COR-L47 (cell line): ENCODE data around the gene HYDIN.
"Not testable (repeated sequence)": the region's sequence is repeated elsewhere in the genome, so short reads cannot be mapped to it uniquely, and the experiment has no call there.

Experiments
- DNase-seq: peaks from one replicate; lab custom pipeline; 2025; lab: John Stamatoyannopoulos, UW

The HYDIN gene

DNA sequence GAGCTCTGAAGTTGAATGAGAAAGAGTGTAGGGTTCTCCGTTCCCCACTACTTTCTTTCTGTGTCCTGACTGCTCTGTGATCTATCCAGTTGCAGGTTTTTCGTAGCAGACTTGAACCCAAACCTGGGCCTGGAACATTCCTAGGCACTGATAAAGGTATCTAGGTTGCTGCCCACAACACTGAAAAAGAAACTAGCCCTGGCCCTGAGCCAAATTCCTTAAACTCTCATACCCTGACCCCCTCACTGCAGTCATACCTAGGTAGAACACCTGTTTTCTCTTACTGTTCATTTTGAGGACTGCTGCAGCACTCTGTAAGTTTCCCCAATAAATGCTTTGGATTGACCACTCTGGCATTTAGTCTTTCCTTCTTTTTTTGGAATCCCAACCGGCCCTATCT lies 5.4 kb downstream of the HYDIN start:
- no peak for DNase-seq

DNA sequence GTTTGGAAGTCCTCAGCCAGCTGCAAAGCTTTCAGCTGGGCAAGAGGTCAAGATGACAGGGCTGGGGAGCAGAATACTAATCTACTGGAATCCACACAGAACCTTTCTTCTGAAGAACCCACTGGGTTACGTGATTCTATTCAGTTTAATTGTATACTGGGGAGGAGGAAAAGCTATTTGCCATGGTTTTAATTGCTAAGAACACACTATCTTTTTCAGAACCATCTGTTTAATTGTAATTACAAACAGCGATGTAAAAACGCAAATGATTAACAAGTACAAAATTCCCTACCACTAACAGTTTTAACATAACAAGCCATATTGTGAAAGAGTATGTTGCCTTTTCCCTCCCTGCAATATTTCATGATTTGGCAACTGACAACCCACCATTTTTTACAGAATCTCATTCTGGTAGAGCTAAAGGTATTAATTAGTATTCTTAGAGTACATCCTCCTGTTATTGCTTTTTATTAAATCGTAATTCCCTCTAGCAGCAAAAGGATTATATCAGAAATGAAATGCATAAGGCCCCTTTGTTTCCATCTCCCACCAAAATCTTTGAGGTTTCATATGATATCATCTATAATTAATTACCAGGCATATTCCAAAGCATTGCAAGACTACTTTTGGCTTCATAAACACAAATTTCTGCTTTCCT lies 12.1 kb downstream of the HYDIN start:
- DNase-seq, result no peak

DNA sequence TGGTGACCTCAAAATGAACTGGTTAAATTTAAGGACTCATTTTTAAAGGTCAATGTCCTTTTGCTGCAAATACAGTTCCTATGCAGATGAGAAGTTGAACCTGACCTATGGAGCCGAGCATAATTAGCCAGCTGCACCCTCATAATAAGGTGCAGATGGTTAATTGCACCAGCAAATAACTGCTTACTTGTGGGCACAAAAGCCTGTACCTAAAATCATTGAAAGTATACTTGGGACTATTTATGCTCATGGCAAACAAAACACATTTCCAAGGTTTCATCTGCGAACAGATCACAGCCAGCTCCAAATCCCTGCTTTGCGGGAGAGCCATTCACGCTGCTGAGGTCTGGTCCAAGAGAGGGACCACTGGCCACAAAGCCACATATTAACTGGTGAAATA lies 13.0 kb downstream of the HYDIN start:
- DNase-seq, result no peak

DNA sequence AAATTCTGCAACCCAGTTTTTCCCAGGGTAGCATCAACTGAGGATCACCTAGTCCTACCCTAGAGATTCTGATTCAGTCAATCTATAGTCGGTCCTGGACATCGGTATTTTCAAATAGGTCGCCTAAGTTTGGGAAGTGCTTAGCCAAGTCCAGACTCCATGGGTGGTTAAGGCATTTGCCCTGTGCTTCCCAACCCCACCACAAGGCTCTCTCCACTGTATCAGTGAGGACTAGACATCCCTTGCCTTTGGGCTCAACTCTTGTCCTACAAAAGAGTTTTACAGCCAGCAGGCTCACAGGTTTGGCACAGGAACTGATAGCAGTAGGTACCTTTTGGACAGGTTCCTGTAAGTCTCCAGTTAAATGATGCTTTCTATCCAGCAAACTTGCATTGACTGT lies 13.8 kb downstream of the HYDIN start:
- DNase-seq, result no peak

DNA sequence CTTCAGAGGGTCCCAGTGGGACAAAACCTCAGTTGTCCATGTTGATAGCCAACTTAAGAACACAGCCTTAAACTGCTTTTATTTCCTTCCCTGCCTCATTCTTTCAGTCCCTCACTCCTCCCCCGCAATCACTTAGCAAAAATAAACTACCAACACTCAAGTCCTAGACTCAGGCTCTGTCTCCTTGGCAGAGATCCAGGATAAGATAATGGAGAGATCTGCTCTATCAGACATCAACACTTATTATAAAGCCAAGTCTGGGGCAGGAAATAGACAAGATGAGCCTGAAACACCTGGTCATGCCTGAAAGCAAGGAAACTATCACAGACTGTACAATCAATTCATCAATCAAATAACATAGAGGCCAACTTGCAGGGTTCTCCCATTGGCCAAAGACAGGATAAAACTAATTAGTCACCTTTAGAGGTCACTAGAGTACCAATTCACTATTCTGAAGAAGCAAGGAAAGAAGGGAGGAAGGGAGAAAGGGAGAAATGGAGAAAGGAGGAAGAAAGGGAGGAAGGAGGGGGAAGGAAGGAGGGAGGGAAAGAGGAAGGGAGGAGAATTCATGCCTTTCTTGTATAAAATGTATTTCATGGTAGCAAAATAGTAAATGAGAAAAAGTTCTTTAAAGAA lies 15.7 kb downstream of the HYDIN start:
- no peak for DNase-seq

- DNase-seq, result no peak
Observed at GRCh38 chr16:71205482-71206131, 24.9 kb downstream of the HYDIN start.

DNA sequence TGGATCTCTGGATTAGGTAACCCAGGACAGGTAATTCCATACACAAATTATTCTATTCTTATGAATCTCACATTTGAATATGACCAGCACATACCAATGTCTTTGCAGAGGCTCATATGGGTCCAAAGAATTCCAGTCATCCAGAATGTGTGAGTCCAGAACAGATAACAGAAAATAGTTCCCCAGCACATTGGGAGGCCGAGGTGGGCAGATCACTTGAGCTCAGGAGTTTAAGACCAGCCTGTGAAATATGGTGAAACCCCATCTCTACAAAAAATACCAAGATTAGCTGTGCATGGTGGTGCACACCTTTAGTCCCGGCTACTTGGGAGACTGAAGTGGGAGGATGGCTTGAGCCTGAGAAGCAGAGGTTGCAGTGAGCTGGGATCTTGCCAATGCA lies 26.9 kb downstream of the HYDIN start:
- DNase-seq, result no peak

DNA sequence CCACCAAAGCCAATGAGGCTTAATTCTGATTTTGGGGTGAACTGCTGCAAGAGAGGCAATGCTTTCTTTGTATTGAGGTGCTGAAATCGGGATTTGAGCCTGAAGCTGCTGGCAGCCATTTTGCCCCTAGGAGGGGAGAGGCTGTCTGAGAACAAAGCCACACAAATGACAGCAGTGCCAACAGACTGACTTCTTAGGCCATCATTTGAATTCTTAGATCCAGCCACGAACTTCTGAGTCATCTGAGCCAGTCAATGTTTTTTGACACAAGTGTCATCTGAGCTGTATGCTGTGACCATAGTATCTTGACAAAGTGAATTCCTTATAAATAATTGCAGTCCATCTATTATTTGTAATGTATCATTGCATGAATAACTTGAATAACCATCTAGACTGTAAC lies 29.0 kb downstream of the HYDIN start:
- DNase-seq, result no peak

GRCh38 chr16:71201054-71201453 lies 29.5 kb downstream of the HYDIN start:
- DNase-seq, result no peak

- DNase-seq, result no peak
Observed at GRCh38 chr16:71198408-71198807, 32.1 kb downstream of the HYDIN start.

DNA sequence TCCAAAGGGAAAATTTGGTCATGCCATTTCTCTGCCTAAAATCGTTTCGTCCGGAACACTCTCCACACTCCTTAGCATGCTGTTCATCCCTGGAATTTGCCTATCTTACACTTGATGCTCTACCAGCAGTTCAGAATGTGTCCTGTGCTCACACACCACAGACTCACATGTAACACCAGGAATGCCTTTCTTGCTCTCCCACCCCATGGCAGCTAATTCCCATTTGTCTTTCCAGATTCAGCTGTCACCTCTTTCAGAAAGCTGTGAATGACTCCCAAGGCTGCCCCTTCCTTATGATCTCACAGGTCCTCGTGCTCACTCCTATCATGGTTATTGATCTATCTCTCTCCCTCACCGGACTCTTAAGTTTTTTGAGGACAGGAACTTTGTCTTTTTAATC lies 38.1 kb downstream of the HYDIN start:
- no peak for DNase-seq

GRCh38 chr16:71188956-71189712 lies 41.4 kb downstream of the HYDIN start:
- no peak for DNase-seq

- no peak for DNase-seq
Observed at GRCh38 chr16:71185347-71185746, 45.2 kb downstream of the HYDIN start.

DNA sequence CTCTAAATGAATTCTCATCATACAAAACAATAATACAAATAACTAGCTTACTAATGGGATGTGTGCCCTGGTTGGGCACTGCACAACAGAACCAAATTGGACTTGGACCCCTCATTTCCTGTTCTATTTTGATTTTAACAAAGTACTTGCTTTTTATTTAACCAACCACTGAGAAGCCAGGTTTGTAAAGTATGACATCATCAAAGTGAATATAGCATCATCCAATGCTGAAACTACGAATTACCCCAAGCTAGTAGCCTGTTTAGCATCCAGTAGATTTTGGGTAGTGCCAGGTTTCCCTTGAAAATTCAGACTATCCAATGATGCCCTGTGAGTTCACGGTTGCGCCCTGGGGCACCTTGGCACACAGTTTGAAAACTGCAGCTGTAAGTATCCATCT lies 51.0 kb downstream of the HYDIN start:
- DNase-seq, result no peak

DNA sequence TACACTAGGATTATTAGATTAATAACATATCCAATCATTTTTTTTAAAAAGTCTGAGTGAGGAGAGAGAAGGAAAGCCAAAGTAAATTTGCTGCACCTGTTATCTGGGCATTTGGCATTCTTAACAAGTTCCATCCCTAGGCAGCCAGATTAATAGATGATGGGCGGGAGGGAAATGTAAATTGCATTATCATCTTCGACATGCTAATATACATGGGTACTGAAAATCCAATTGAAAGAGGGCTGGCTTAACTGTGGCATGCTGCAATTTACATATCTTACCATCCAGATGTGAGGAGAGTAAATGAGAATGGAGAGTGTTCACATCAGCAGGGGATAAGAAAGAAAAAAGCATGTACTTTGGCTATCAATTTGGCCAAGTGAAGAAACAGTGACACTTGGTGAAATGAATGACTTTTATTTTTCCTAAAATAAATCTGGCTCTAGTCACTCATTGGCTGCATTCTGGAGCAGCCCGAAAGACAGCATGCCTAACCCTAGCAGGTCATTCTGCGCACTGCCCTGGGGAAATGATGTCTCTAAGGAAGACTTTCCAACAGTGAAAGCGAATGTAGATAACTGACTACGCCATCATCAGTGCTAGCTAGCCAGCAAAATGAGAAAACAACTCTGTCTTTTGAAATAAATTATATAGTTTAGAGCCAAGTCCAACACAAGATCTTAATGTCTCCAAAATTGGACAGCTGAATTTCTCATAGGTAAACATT lies 57.9 kb downstream of the HYDIN start:
- no peak for DNase-seq

DNA sequence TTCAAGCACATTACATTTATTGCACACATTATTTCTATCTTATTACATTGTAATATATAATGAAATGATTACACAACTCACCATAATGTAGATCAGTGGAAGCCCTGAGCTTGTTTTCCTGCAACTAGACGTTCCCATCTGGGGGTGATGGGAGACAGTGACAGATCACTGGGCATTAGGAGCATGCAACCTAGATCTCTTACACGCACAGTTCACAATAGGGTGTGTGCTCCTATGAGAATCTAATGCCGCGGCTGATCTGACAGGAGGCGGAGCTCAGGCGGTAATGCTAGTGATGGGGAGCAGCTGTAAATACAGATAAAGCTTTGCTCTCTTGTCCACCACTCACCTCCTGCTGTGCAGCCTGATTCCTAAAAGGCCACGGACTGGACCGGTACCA lies 69.5 kb downstream of the HYDIN start:
- DNase-seq, result not testable (repeated sequence)

DNA sequence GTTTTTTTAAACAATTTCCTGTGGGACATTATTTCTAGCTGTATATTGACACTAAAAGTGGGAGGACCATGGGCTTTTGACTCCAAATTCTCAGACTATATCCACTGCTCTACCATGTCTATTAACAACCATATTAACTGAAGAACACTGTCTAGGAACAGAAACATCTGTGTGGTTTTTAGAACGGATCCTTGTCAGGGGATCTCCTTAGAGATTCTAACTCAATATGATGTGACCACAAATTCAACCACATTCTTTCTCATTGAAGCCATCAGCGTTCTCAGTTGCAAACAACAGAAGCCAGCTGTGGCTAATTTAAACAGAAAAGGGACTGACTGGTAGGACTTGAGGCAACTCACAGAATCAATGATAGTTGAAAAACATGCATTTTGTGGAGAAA lies 73.2 kb downstream of the HYDIN start:
- DNase-seq, result not testable (repeated sequence)

DNA sequence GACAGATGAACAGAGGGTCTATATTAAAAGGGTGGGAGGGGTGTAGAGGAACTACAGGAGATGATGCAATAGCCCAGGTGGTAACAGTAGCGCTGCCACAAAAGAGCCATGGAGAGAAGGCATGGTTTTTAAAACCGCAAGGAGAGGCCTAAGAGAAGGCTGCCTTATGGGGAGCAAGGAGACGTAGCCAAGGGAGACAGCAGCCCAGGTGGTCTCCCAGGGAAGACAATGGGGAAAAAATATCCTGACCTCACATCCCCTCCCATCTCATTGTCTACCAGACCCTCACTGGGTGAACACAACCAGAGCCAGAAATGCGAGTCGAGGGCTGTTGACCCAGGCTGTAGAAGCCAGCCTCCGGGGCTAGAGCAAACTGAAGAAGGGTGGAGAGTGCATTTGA lies 77.2 kb downstream of the HYDIN start:
- not testable (repeated sequence) for DNase-seq

DNA sequence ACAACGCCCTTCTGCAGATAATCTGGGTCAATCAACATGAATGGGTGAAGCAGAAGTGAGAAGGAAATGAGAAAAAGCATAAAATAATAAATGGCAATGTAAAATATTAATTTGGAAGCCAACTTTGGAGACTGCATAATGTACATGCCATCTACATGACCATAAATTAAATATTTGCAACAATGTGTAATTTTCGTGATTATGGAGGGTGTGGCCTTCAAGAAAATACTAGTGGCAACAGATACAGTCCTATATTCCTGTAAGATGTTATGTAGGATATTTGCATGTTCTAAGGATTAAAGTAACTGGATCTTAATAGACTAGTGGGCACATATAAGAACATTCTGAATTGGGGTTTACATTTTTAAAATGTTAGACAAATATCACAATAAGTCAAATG lies 78.9 kb downstream of the HYDIN start:
- not testable (repeated sequence) for DNase-seq

GRCh38 chr16:71143246-71143645 lies 87.3 kb downstream of the HYDIN start:
- DNase-seq, result not testable (repeated sequence)

- DNase-seq, result not testable (repeated sequence)
Observed at GRCh38 chr16:71110565-71110964, 120.0 kb downstream of the HYDIN start.

DNA sequence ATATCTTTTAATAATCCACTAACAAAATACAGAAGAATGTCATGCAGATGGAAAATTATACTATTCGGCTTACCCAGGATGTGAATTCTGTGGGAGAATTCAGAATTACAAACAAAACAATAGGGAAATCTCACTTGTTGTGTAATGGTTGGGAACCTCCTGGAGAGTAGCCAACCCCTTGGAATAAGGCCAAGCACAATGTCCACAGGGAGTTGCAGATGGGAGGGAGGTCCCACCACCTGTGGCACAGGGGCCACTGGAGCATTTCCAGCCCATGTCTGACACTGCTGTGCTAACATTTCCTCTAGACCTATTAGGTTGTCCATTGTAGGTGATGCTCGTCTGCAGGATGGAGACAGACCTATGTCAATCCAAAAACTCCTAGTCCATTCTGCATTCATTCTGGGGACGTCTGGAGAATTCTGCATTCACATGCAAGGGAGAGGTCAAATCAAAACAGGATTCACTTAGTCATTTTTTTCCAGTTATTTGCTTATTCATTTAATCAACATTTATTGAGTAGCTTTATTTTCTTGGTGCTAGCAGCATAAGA lies 120.8 kb downstream of the HYDIN start:
- not testable (repeated sequence) for DNase-seq
